GM13977 (cell line): ENCODE measurements around the gene PPP1R15B.

Experiments
- DNase-seq: peaks from one replicate; pipeline ENCODE4 v3.0.0; 2012; ENCODE audit warnings: low spot score
- in situ Hi-C: fragments of 300-500 bp; cut with MboI; formaldehyde crosslinking; loops from one replicate; pipeline ENCODE4 v1.12.0; 2022; ENCODE audit warnings: low sequenced_read_pairs, low pct_unique_long_range_greater_than_20kb, mixed read lengths, inconsistent platforms; ENCODE audit not compliant: unreplicated experiment
- TF ChIP-seq, protein P1 (sequence below): IDR thresholded peaks from 2 replicates; pipeline ENCODE4 v1.5.1; 2012; ENCODE audit warnings: mild to moderate bottlenecking, control low read depth; ENCODE audit not compliant: insufficient read depth; ENCODE audit errors: extremely low read depth, missing control alignments

The PPP1R15B gene

DNA sequence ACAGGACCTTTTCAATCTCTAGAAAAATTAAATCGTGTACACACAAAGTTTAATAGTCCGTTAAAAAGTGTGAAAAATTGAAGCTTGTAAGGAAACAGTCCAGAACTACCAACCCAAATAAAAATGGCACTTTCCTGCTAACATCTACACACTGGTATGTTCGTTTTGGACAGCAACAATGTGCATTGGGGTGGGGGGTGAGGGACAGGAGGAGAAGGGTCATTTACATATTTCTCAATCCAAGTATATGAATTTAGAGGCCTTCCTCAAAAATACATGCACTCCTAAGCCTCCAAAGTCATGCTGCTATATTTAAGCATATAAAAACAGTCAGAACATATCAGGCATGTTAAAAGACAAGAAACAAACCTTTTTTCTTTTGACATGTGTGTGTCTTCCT lies 2.5 kb downstream of the PPP1R15B start:
- in situ Hi-C loops: no loop called here
- DNase-seq: no peak
- TF ChIP-seq, protein P1, sequence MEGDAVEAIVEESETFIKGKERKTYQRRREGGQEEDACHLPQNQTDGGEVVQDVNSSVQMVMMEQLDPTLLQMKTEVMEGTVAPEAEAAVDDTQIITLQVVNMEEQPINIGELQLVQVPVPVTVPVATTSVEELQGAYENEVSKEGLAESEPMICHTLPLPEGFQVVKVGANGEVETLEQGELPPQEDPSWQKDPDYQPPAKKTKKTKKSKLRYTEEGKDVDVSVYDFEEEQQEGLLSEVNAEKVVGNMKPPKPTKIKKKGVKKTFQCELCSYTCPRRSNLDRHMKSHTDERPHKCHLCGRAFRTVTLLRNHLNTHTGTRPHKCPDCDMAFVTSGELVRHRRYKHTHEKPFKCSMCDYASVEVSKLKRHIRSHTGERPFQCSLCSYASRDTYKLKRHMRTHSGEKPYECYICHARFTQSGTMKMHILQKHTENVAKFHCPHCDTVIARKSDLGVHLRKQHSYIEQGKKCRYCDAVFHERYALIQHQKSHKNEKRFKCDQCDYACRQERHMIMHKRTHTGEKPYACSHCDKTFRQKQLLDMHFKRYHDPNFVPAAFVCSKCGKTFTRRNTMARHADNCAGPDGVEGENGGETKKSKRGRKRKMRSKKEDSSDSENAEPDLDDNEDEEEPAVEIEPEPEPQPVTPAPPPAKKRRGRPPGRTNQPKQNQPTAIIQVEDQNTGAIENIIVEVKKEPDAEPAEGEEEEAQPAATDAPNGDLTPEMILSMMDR: no peak

DNA sequence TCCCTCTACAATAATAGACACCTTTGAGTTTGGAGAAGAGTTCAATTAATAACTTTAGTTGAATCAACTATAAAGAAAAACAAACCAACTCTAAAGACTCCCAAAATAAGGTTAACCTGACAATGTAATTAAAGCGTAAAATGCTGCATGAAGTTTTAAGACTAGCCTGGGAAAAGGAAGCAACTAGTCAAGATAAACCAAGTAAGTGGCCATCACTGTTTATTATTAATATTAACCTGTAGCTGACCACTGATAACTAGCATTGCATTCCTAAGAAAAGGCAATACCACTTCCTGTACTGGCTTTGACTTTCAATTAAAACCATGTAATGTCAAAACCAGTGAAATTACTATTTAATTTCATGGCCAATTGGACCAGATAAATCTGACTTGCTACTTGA lies 3.0 kb downstream of the PPP1R15B start:
- in situ Hi-C loops: no loop called here
- TF ChIP-seq, protein P1: no peak
- no peak for DNase-seq

DNA sequence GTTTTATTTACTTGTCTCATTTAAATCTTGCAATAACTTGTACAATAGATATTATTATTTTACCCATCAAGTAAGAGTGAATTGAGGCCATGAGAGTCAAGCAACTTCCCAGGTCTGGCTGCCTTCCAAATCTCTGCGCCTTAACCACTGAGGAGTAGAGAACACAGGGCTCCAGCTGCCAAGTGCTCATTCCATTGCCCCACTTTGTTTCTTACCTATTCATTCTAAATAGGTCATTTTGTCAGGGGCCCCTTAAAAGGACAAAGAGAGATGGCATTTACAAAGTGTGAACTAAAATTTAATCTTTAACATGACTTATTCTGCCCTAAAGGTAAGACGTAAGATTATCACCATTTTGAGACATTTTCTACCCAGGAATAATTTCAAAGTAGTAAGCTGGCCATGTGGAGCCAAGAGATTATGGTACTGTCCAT lies 3.5 kb downstream of the PPP1R15B start:
- DNase-seq: no peak
- in situ Hi-C loops: no loop called here

DNA sequence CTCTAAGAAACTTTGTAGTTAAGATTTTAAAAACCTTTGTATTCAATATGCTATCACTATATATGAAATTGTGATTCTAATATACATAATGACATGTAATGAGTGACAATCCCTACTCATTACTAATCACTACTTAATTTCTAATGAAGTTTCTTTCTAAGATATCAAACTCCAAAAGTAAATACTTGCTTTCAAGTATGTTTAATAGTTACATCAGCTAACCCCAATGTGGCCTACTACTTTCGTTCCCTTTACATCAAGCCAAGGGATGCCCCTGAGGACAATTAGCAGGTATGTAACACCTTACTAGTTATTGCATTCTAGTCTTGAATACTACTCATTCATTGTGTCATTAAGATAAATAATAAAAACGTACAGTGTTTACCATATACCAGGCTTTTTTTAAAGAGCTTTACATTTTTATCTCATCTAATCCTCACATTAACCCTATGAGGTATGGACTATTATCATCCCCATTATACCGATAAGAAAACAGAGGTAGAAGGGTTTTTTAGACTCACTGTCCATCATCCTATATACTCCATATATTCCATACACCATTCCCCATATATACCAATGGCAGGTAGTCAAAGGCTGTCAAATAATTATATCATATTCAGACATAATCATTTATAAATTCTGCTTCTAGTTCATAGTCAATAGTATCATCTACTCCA lies 4.2 kb downstream of the PPP1R15B start:
- TF ChIP-seq, protein P1: no peak
- no peak for DNase-seq
- in situ Hi-C loops: no loop called here

More for the DNA sequence above, 3.5 kb downstream of the PPP1R15B start:
- TF ChIP-seq, protein P1: no peak

DNA sequence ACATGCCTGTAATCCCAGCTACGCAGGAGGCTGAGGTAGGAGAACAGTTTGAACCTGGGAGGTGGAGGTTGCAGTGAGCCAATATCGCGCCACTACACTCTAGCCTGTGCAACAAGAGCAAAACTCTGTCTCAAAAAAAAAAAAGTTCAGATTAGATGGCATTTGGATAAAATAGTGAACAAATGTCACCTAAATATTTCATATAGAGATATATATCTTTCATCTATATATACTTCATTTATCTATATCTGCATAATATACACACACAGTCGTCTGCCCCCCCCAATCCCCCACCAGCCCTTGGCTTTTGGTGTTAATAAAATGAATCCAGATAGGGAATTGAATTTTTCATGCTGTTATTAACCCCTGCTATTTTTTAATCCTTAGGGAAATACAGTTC lies 5.0 kb downstream of the PPP1R15B start:
- TF ChIP-seq, protein P1: no peak
- DNase-seq: no peak
- in situ Hi-C loops: no loop called here

- in situ Hi-C loops: no loop called here
Measured at GRCh38 chr1:204405988-204406387, 5.6 kb downstream of the PPP1R15B start.

More at GRCh38 chr1:204405988-204406387, 5.6 kb downstream of the PPP1R15B start:
- no peak for DNase-seq
- TF ChIP-seq, protein P1: no peak
